H4 (cell line): ENCODE data around the gene LELP1. TPM values are rescaled to one million over a fixed set of nuclear protein-coding genes. Genes with fewer than 3 reads are reported as not detected.
"Not testable (repeated sequence)": the region's sequence is repeated elsewhere in the genome, so short reads cannot be mapped to it uniquely, and the experiment has no call there.

Source experiments
- DNase-seq: peaks from one replicate; pipeline ENCODE4 v3.0.0-alpha.2; 2015; ENCODE audit warnings: low spot score
- total RNA-seq: library from RNA; depleted of rRNA; stranded (reverse); fragments of >200 nt; shearing (Covaris generic); gene quantifications from 2 replicates; pipeline ENCODE4 v1.2.3, GENCODE V29; 2014; rRNA removed

Gene LELP1
- total RNA-seq = not detected in 2 replicates

- DNase-seq = no peak
These were observed at the start of gene LELP1 for GRCh38 chr1:153203130-153203529. LELP1 (plus strand) TSS chr1:153203430; CDS start chr1:153204708, 1,278 bp downstream.

- no peak for DNase-seq
These were observed 47.7 kb upstream of the LELP1 start for GRCh38 chr1:153155541-153155940.

- no peak for DNase-seq
These were observed 34.5 kb upstream of the LELP1 start for GRCh38 chr1:153168686-153169085.

GRCh38 chr1:153174624-153175023 lies 28.6 kb upstream of the LELP1 start:
- no peak for DNase-seq

- no peak for DNase-seq
These were observed 24.3 kb upstream of the LELP1 start for GRCh38 chr1:153178922-153179321.

- no peak for DNase-seq
These were observed 22.7 kb upstream of the LELP1 start for GRCh38 chr1:153180556-153180955.

- DNase-seq = not testable (repeated sequence)
These were observed 14.9 kb upstream of the LELP1 start for GRCh38 chr1:153188301-153188700.

- DNase-seq = no peak
These were observed 12.9 kb upstream of the LELP1 start for GRCh38 chr1:153190373-153190772.

GRCh38 chr1:153192697-153193096 lies 10.5 kb upstream of the LELP1 start:
- no peak for DNase-seq

GRCh38 chr1:153194331-153195050 lies 8.7 kb upstream of the LELP1 start:
- DNase-seq = no peak

GRCh38 chr1:153195216-153195615 lies 8.0 kb upstream of the LELP1 start:
- DNase-seq = no peak

- no peak for DNase-seq
These were observed 1.2 kb upstream of the LELP1 start for GRCh38 chr1:153202006-153202405.

GRCh38 chr1:153206631-153207030 lies 3.4 kb downstream of the LELP1 start:
- no peak for DNase-seq

GRCh38 chr1:153210206-153210605 lies 7.0 kb downstream of the LELP1 start:
- DNase-seq = no peak

- DNase-seq = no peak
These were observed 9.0 kb downstream of the LELP1 start for GRCh38 chr1:153212201-153212600.

- DNase-seq = no peak
These were observed 10.3 kb downstream of the LELP1 start for GRCh38 chr1:153213519-153213918.

- no peak for DNase-seq
These were observed 14.0 kb downstream of the LELP1 start, which contains the start of gene PRR9 for GRCh38 chr1:153217212-153217611. PRR9 (plus strand) TSS chr1:153217584; CDS start chr1:153218145, 561 bp downstream.

GRCh38 chr1:153217744-153218416 lies 14.7 kb downstream of the LELP1 start:
- no peak for DNase-seq

- no peak for DNase-seq
These were observed 17.5 kb downstream of the LELP1 start for GRCh38 chr1:153220606-153221303.

- peak; percentile 45 for DNase-seq
These were observed 20.0 kb downstream of the LELP1 start for GRCh38 chr1:153223040-153223891.

GRCh38 chr1:153227810-153228209 lies 24.6 kb downstream of the LELP1 start:
- no peak for DNase-seq

GRCh38 chr1:153228491-153228890 lies 25.3 kb downstream of the LELP1 start:
- DNase-seq = no peak
